OCI-LY3 (cell line): Measurements from ENCODE around the gene ZFAND4.
"Not testable (repeated sequence)": the region's sequence is repeated elsewhere in the genome, so short reads cannot be mapped to it uniquely, and the experiment has no call there.

Experiments used
- H2AFZ ChIP-seq: fragments of 200-600, 300-600 bp; shearing (Covaris generic); 2 replicates; pipeline ENCODE4 v1.6.0; 2014; ENCODE audit warnings: antibody characterized with exemption, low read depth, low read length
- H3K27ac ChIP-seq: fragments of 200-600, 300-600 bp; sonication (generic); 2 replicates; pipeline ENCODE4 v1.5.1; 2014; ENCODE audit warnings: mild to moderate bottlenecking, low read length, moderate library complexity, mixed read lengths
- H3K27me3 ChIP-seq: fragments of 200-600, 300-600 bp; sonication (generic); 2 replicates; pipeline ENCODE4 v1.6.1; 2014; ENCODE audit warnings: low read depth, low read length, mixed read lengths
- H3K36me3 ChIP-seq: fragments of 200-600, 300-600 bp; sonication (generic); replicated peaks from 2 replicates; pipeline ENCODE3; 2014; ENCODE audit warnings: low read depth, low read length, mixed read lengths
- H3K4me1 ChIP-seq: fragments of 300-600, 200-600 bp; sonication (generic); 2 replicates; pipeline ENCODE4 v1.6.1; 2014; ENCODE audit warnings: low read length, mixed read lengths
- H3K4me2 ChIP-seq: fragments of 200-600, 300-600 bp; sonication (generic); 2 replicates; pipeline ENCODE4 v1.6.1; 2014; ENCODE audit warnings: low read length, mixed read lengths
- H3K4me3 ChIP-seq: fragments of 300-600, 200-600 bp; sonication (generic); 2 replicates; pipeline ENCODE4 v1.5.1; 2014; ENCODE audit warnings: antibody characterized with exemption, mild to moderate bottlenecking, low read length, moderate library complexity
- H3K79me2 ChIP-seq: fragments of 300-600, 200-600 bp; shearing (Covaris generic); 2 replicates; pipeline ENCODE4 v1.6.1; 2014; ENCODE audit warnings: mild to moderate bottlenecking, low read length, mixed read lengths
- H3K9ac ChIP-seq: fragments of 300-600, 200-600 bp; shearing (Covaris generic); 2 replicates; pipeline ENCODE4 v1.6.0; 2014; ENCODE audit warnings: mild to moderate bottlenecking, low read length, moderate library complexity
- H3K9me3 ChIP-seq: fragments of 200-600, 300-600 bp; shearing (Covaris generic); 2 replicates; pipeline ENCODE4 v1.6.1; 2014; ENCODE audit warnings: low read length, mixed read lengths; ENCODE audit not compliant: insufficient read depth
- H4K20me1 ChIP-seq: fragments of 200-600, 300-600 bp; sonication (generic); 2 replicates; pipeline ENCODE4 v1.6.1; 2016; ENCODE audit warnings: low read length, mixed read lengths; ENCODE audit not compliant: insufficient read depth
- EZH2phosphoT487 ChIP-seq: fragments of 200-600 bp; shearing (Covaris generic); IDR thresholded peaks from 2 replicates; pipeline ENCODE4 v1.6.1; 2018; ENCODE audit warnings: antibody characterized with exemption, mixed run types, low read depth
- TF ChIP-seq, protein P1 (sequence below): fragments of 200-600, 300-600 bp; sonication (generic); IDR thresholded peaks from 2 replicates; pipeline ENCODE4 v1.5.1; 2014; ENCODE audit warnings: antibody characterized with exemption, low read length, low read depth

The ZFAND4 gene

DNA sequence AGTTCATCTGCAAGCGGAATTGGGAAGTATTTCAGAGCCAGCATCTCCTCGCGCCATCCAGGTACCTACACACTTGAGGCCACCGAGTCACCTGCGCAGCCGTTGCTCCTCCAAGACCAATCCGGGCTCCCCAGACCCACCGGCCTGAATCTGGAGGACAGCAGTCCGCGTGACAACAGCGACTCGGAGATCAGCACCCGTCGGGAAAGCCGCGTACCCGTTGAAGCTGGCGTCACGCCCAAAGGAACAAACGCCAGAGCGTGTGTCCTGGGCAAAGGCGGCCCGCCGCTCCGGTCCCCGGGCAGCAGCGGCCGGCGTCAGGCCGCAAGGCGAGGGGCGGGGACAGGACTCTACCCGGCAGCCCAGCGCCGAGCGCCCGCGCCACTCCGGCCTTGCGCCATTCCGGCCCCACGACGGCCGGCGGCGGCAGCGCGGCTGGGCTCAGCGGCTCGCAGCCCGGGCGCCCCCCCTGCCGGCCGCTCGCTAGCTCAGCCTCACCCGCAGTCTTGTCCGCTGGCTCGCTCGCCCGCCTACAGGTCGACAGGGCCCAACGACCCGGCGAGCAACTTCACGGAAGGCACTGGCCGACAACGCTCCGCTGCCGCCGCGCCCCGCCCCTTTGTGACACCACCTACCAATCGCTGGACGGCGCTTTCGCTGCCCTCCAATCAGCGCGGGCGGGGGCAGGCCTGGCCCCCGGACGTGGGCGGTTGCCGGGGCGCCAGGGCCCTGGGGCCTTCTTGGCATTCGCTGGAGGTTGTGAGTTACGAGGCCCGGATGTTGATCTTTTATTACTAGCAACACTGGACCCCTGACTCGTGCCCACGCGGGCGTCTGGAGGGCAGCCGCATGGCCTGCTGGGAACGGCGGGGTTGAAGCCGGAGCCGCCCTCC lies at the start of gene ZFAND4:
Gene ZFAND4 (minus strand): TSS at position 592 of the 893 bp plus-strand sequence. CDS start 9,047 bp downstream, outside the sequence.
- TF ChIP-seq, protein P1, sequence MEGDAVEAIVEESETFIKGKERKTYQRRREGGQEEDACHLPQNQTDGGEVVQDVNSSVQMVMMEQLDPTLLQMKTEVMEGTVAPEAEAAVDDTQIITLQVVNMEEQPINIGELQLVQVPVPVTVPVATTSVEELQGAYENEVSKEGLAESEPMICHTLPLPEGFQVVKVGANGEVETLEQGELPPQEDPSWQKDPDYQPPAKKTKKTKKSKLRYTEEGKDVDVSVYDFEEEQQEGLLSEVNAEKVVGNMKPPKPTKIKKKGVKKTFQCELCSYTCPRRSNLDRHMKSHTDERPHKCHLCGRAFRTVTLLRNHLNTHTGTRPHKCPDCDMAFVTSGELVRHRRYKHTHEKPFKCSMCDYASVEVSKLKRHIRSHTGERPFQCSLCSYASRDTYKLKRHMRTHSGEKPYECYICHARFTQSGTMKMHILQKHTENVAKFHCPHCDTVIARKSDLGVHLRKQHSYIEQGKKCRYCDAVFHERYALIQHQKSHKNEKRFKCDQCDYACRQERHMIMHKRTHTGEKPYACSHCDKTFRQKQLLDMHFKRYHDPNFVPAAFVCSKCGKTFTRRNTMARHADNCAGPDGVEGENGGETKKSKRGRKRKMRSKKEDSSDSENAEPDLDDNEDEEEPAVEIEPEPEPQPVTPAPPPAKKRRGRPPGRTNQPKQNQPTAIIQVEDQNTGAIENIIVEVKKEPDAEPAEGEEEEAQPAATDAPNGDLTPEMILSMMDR, result no peak; the same call in 1 of the 2 replicates
- TF ChIP-seq EZH2phosphoT487, result no peak
- no peaks in the 10 kb centered on the region for H3K79me2 ChIP-seq
- peak within 1 kb of the TSS; percentile 89; the same call in 1 of the 2 replicates for H2AFZ ChIP-seq
- H3K27me3 ChIP-seq, result no peaks in the 10 kb centered on the region
- H3K36me3 ChIP-seq, result no peaks in the 10 kb centered on the region
- H4K20me1 ChIP-seq, result no peaks in the 10 kb centered on the region
- no peaks in the 10 kb centered on the region for H3K4me1 ChIP-seq
- no peaks in the 10 kb centered on the region for H3K9me3 ChIP-seq
- H3K4me3 ChIP-seq, result peak within 1 kb of the TSS; percentile 81
- no peak within 1 kb of the TSS for H3K27ac ChIP-seq
- peak within 1 kb of the TSS; percentile 64 for H3K9ac ChIP-seq
- H3K4me2 ChIP-seq, result peak within 1 kb of the TSS; percentile 75

DNA sequence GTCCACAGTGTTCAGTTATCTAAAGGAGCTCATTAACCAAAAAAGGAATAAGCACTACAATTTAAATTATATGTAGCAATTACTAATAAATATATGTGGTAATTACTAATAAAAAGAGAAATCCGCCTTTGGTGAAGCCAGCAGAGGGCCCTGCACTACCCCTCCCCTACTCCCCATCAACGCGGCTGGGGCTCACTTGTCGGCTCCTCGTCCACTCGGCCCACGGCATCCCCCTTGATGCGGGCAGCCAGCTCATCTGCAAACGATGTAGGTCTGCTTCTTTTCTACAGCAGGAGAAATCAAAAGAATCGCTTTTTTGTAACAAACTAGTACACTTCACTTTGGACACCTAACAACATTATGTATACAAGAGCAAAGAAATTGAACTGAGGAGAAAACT lies 48.9 kb upstream of the ZFAND4 start:
- H3K9me3 ChIP-seq, H3K4me1 ChIP-seq, H3K36me3 ChIP-seq, H3K27me3 ChIP-seq, H3K27ac ChIP-seq, H3K79me2 ChIP-seq, H4K20me1 ChIP-seq, H3K4me2 ChIP-seq, H3K9ac ChIP-seq, H3K4me3 ChIP-seq, H2AFZ ChIP-seq: not testable (repeated sequence)

DNA sequence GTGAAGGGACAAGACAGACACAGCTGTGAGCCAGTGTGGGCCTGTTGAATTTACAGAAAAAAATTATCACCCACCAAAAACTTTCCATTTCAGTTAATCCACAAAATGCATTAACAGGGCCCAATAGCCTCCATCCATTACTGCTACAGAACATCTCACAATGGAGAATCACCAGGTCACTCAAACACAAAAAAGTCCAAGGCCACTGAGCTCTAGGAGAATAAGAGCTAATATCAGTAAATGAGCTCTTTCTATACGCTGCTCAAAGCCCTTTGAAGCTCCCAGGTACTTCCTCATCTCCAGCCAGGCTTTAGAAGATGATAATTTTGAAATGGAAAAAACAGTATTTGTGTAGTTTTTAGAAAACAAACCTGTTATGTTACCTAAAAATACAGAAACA lies 45.1 kb upstream of the ZFAND4 start:
- H3K36me3 ChIP-seq, H3K4me3 ChIP-seq, H3K27me3 ChIP-seq, H3K9ac ChIP-seq, H3K79me2 ChIP-seq, H3K9me3 ChIP-seq, H3K4me2 ChIP-seq, H3K4me1 ChIP-seq, H4K20me1 ChIP-seq, H3K27ac ChIP-seq, H2AFZ ChIP-seq: not testable (repeated sequence)

DNA sequence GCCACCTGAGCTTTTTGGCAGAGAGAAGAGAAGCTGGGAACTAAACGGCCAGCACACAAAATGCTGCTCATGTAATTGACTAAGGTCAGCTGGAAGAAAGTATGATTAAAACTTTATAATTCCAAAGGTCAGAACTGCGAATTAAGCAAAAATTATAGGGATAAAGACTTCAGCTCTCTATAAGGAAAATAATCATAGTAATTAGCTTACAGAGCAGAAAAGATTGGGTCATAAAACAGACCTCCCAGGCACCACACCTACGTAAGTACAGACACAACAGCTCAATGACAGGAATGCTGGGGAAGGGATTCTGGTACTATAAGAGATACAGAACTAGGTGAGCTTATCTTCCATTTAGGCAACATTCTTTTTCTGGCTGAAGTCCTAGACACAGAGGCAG lies 44.5 kb upstream of the ZFAND4 start:
- not testable (repeated sequence) for H4K20me1 ChIP-seq, H3K4me3 ChIP-seq, H3K4me2 ChIP-seq

DNA sequence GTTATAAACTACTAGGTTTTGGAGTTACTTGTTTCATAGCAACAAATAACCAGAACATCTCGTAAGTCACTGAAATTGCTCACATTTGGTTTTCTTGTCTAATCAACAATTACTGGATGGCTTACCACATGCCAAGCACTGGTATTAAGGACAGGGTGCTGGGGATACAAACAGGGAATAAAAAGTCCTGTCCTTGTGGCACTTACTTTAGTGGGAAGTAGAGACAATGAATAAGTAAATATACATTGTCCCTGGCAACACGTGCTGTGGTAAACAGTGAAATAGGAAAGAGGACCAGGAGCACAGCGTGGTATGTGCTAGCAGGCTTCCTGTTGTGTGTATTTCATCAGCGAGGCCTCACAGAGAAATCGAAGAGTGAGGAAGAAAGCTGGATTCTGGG lies 38.7 kb upstream of the ZFAND4 start:
- not testable (repeated sequence) for H3K36me3 ChIP-seq, H3K4me2 ChIP-seq, H3K4me3 ChIP-seq, H3K4me1 ChIP-seq, H2AFZ ChIP-seq, H3K27ac ChIP-seq, H3K9ac ChIP-seq, H3K9me3 ChIP-seq, H3K79me2 ChIP-seq, H3K27me3 ChIP-seq, H4K20me1 ChIP-seq

More for the DNA sequence above, 44.5 kb upstream of the ZFAND4 start:
- H3K9me3 ChIP-seq, H3K36me3 ChIP-seq, H3K9ac ChIP-seq, H3K27ac ChIP-seq, H2AFZ ChIP-seq, H3K27me3 ChIP-seq, H3K79me2 ChIP-seq, H3K4me1 ChIP-seq: not testable (repeated sequence)

DNA sequence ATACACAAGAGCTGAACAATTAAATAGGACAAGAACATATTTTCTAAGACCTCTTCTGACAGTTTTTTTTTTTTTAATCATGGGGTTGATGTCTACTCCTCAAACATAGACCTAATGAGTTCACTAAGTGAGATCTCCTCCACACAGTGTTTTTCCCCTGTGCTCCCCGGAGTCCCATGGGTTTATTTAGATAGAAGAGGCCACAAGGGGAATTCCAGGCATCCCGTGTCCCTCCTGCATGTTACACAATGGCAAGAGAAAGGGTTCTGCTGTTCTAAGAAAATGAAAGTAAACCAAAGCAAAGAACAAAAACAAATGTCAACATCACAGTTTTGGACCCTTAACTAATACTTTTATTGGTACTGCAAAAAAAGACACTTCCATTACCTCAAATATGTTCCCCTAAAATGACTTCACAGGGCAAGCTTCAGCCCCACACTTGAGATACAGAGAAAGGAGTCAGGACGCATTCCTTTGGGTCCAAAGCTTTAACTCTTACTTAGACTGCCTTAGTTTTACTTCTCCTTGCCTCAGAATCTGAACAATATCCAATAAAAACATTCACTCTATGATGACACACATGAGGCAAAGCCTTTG lies 37.7 kb upstream of the ZFAND4 start:
- not testable (repeated sequence) for H2AFZ ChIP-seq, H3K27ac ChIP-seq

DNA sequence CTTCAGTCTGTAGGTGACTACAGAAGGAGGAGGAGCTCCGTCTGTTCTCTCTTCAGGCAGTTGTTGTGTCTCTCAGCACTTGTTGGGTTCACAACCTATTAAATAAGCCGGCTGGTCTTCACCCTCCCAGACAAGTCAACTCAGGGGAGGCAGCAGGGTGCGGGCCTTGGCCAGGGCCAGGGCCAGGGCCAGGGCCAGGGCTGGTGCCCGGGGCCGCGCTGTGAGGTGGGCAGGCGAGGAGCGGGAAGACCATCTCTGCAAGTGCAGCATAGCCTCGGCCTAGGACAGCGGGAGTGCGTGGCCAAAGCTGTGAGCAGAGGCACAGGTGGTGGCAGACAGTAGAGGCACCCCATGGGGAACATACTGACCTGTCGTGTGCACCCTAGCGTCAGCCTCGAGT lies 5.9 kb upstream of the ZFAND4 start:
- not testable (repeated sequence) for H3K9me3 ChIP-seq, H3K4me3 ChIP-seq, H3K27me3 ChIP-seq, H3K4me2 ChIP-seq, H2AFZ ChIP-seq, H3K36me3 ChIP-seq, H3K9ac ChIP-seq, H3K79me2 ChIP-seq, H3K4me1 ChIP-seq, H3K27ac ChIP-seq, H4K20me1 ChIP-seq

More for the DNA sequence above, 37.7 kb upstream of the ZFAND4 start:
- not testable (repeated sequence) for H3K79me2 ChIP-seq, H3K27me3 ChIP-seq, H4K20me1 ChIP-seq, H3K4me1 ChIP-seq, H3K9ac ChIP-seq, H3K4me3 ChIP-seq, H3K9me3 ChIP-seq, H3K4me2 ChIP-seq, H3K36me3 ChIP-seq
